Endothelial cell (in vitro differentiated cells): Measurements from ENCODE around the gene DEFB123. TPM values are rescaled to one million over a fixed set of nuclear protein-coding genes. Genes with fewer than 3 reads are reported as not detected.

ENCODE experiments used
- DNase-seq: peaks from one replicate; pipeline ENCODE4 v3.0.0; 2021; ENCODE audit warnings: low spot score
- H3K27ac Mint-ChIP-seq: one replicate; pipeline ENCODE4 v1.8.0; 2021; ENCODE audit warnings: mixed read lengths, inconsistent platforms; ENCODE audit not compliant: unreplicated experiment
- H3K27me3 Mint-ChIP-seq: one replicate; pipeline ENCODE4 v1.8.0; 2021; ENCODE audit warnings: mild to moderate bottlenecking, moderate library complexity, mixed read lengths, inconsistent platforms; ENCODE audit not compliant: unreplicated experiment
- H3K36me3 Mint-ChIP-seq: one replicate; pipeline ENCODE4 v1.8.0; 2021; ENCODE audit warnings: mild to moderate bottlenecking, low read depth, mixed read lengths, inconsistent platforms; ENCODE audit not compliant: unreplicated experiment
- H3K4me1 Mint-ChIP-seq: one replicate; pipeline ENCODE4 v1.8.0; 2021; ENCODE audit warnings: mild to moderate bottlenecking, mixed read lengths, inconsistent platforms; ENCODE audit not compliant: unreplicated experiment
- H3K4me3 Mint-ChIP-seq: one replicate; pipeline ENCODE4 v1.8.0; 2021; ENCODE audit warnings: mild to moderate bottlenecking, mixed read lengths, inconsistent platforms; ENCODE audit not compliant: unreplicated experiment
- H3K9me3 Mint-ChIP-seq: one replicate; pipeline ENCODE4 v1.8.0; 2021; ENCODE audit warnings: mixed read lengths, inconsistent platforms; ENCODE audit not compliant: unreplicated experiment
- CTCF ChIP-seq: fragments of 200-600 bp; sonication (generic); IDR thresholded peaks from one replicate; pipeline ENCODE4 v1.5.0; 2021; ENCODE audit warnings: antibody characterized with exemption; ENCODE audit not compliant: unreplicated experiment
- total RNA-seq: library from RNA; stranded (reverse); fragmentation: NEBNext Ultra II Directional; extraction: Animal tissue kit (Norgen Biotek cat#: 25700); gene quantifications from one replicate; pipeline ENCODE4 v1.2.1, GENCODE V29; 2021; ENCODE audit not compliant: unreplicated experiment

Gene DEFB123
- total RNA-seq, 1 donor from 2014 or later = not detected

GRCh38 chr20:31494131-31494530, 53.7 kb downstream of the DEFB123 start:
- no peak overlapping the region for H3K27ac Mint-ChIP-seq
- peak; percentile 42 for TF ChIP-seq CTCF
- H3K4me3 Mint-ChIP-seq = no peak overlapping the region
- no peaks in the 10 kb centered on the region for H3K4me1 Mint-ChIP-seq
- H3K9me3 Mint-ChIP-seq = no peaks in the 10 kb centered on the region
- peak; percentile 34 for DNase-seq
- no peaks in the 10 kb centered on the region for H3K36me3 Mint-ChIP-seq
- H3K27me3 Mint-ChIP-seq = peaks cover 2% of the 10 kb centered on the region

GRCh38 chr20:31496761-31497295, 56.4 kb downstream of the DEFB123 start:
- Mint-ChIP-seq H3K9me3 (no peaks in the 10 kb centered on the region), H3K4me3 (no peak overlapping the region), H3K27me3 (peaks cover 4% of the 10 kb centered on the region), H3K36me3 (no peaks in the 10 kb centered on the region), H3K4me1 (no peaks in the 10 kb centered on the region), H3K27ac (no peak overlapping the region)
- TF ChIP-seq CTCF = no peak
- no peak for DNase-seq

GRCh38 chr20:31497838-31498540, 57.6 kb downstream of the DEFB123 start:
- DNase-seq = no peak
- no peak for TF ChIP-seq CTCF
- H3K4me1 Mint-ChIP-seq = no peaks in the 10 kb centered on the region
- no peak overlapping the region for H3K27ac Mint-ChIP-seq
- H3K36me3 Mint-ChIP-seq = no peaks in the 10 kb centered on the region
- peaks cover 6% of the 10 kb centered on the region for H3K27me3 Mint-ChIP-seq
- H3K9me3 Mint-ChIP-seq = no peaks in the 10 kb centered on the region
- no peak overlapping the region for H3K4me3 Mint-ChIP-seq

Other genes with a start within 250 kb of the DEFB123 start
- gene DEFB115, start 183.0 kb upstream of the DEFB123 start, total RNA-seq = not detected
- gene DEFB116, start 132.0 kb upstream of the DEFB123 start, total RNA-seq = not detected
- gene DEFB118, start 72.0 kb upstream of the DEFB123 start, total RNA-seq = not detected
- gene DEFB119, start 50.0 kb upstream of the DEFB123 start, total RNA-seq = not detected
- not detected for gene DEFB121, start 34.4 kb upstream of the DEFB123 start, total RNA-seq
- not detected for gene DEFB124, start 34.5 kb downstream of the DEFB123 start, total RNA-seq
- not detected for gene REM1, start 34.7 kb downstream of the DEFB123 start, total RNA-seq
- gene HM13, start 73.8 kb downstream of the DEFB123 start, total RNA-seq = 153 TPM
- gene ID1, start 164.7 kb downstream of the DEFB123 start, total RNA-seq = 85.2 TPM
- not detected for gene COX4I2, start 197.3 kb downstream of the DEFB123 start, total RNA-seq